Heart left ventricle (tissue), 16 donors: ENCODE results near the gene SEC61G. TPM values are rescaled to one million over a fixed set of nuclear protein-coding genes. Genes with fewer than 3 reads are reported as not detected.

ENCODE experiments used
- ATAC-seq, 4 donors: fragments of 200-7000 bp; cut with Tn5 transposase; one replicate each; pipeline ENCODE4 v1.9.1; 2020 to 2022; ENCODE audit warnings: moderate library complexity in 4 of 4, mild to moderate bottlenecking in 3 of 4, moderate number of reproducible peaks in 1 of 4
- DNase-seq, 5 donors: peaks; one replicate each; pipeline ENCODE4 v3.0.0-alpha.2; 2020
- H3K27ac ChIP-seq, 12 donors: fragments of 200-600 bp; sonication (generic) in 4 of 12; one replicate each; pipeline versions ENCODE4 v1.5.0 to v1.8.0; 2016 to 2022; ENCODE audit warnings: mild to moderate bottlenecking in 2 of 12
- H3K27me3 ChIP-seq, 9 donors: fragments of 200-600 bp; sonication (generic) in 2 of 9; one replicate each; pipeline versions ENCODE4 v1.5.1 to v1.8.0; 2016 to 2022; ENCODE audit warnings: mild to moderate bottlenecking in 3 of 9
- H3K36me3 ChIP-seq, 9 donors: fragments of 200-600 bp; sonication (generic) in 2 of 9; one replicate each; pipeline versions ENCODE4 v1.5.0 to v1.8.0; 2018 to 2022; ENCODE audit warnings: mild to moderate bottlenecking in 2 of 9
- H3K4me1 ChIP-seq, 12 donors: fragments of 200-600 bp; sonication (generic) in 4 of 12; one replicate each; pipeline versions ENCODE4 v1.5.0 to v1.8.0; 2016 to 2022; ENCODE audit warnings: mild to moderate bottlenecking in 3 of 12
- H3K4me3 ChIP-seq, 12 donors: fragments of 200-600 bp; sonication (generic) in 4 of 12; one replicate each; pipeline versions ENCODE4 v1.5.0 to v1.8.0; 2017 to 2022; ENCODE audit warnings: mild to moderate bottlenecking in 9 of 12, moderate library complexity in 4 of 12
- H3K9me3 ChIP-seq, 12 donors: fragments of 200-600 bp; sonication (generic) in 4 of 12; one replicate each; pipeline versions ENCODE4 v1.5.0 to v1.8.0; 2016 to 2022; ENCODE audit warnings: mild to moderate bottlenecking in 1 of 12
- CTCF ChIP-seq, 12 donors: fragments of 200-600 bp; sonication (generic) in 4 of 12; IDR thresholded peaks; one replicate each; pipeline versions ENCODE4 v1.5.0 to v1.8.0; 2018 to 2022; ENCODE audit warnings: antibody characterized with exemption in 12 of 12, mild to moderate bottlenecking in 5 of 12
- POLR2A ChIP-seq, 2 donors: fragments of 450-650 bp; IDR thresholded peaks; one replicate each; pipeline ENCODE4 v1.6.1; 2017; ENCODE audit warnings: antibody characterized with exemption in 2 of 2, mild to moderate bottlenecking in 2 of 2, moderate library complexity in 2 of 2
- WGBS, 4 donors: extraction: QIAGEN DNeasy Blood & Tissue Kit in 2 of 4; methylation state at CpG; one replicate each; pipeline versions ENCODE4 v1.1.5 to v1.1.7; 2013 to 2018; 5-methylcytosine and 5-hydroxymethylcytosine counted together
- intact Hi-C, 10 donors: fragments of 100-400 bp; cut with DNase I; formaldehyde crosslinking; loops; one replicate each; pipeline versions ENCODE4 v1.11.1 to v1.14.2; 2022
- polyA plus RNA-seq, 2 donors: library from polyadenylated mRNA; stranded (reverse); fragments of 200-250 nt; gene quantifications; one replicate each; pipeline ENCODE4 v1.2.3, GENCODE V29; 2013
- total RNA-seq, 9 donors: library from RNA; depleted of rRNA in 2 of 9; stranded (reverse); fragments of >200 nt in 2 of 9; fragmentation: NEBNext Ultra II Directional in 3 of 9; extraction: Animal tissue kit (Norgen Biotek cat#: 25700) in 3 of 9; gene quantifications; one replicate each; pipeline versions ENCODE4 v1.1.0 to v1.2.4, GENCODE V29; 2016 to 2023
- donor health status: ischemic (EF 13 %, LVEDD 7.1; RV severe dilation, severe dysfunction).
- donor health status: healthy with polysubstance abuse.
- donor health status: DM: no; HTN: yes; CAD: no.
- donor health status: DM: no; HTN: no; CAD: no.
- donor health status: ischemic (EF 25% LVEDD 6.9; RV normal size, moderate dysfunction).
- donor health status: ischemic (EF 25% LVEDD 5.7; RV mildly dilated, moderate dysfunction).
- donor health status: healthy.
- donor health status: DM: yes; HTN: yes; CAD: no.
- donor health status: ischemic (EF 35%, LVEDD 5.7; RV mildly dilated, moderate dysfunction).
- donor health status: nonischemic (EF 11% LVEDD 7.7; RV severe dilation, severe dysfunction).
- donor health status: DM: yes; HTN: yes; CAD: no.
- donor health status: PGD.
- donor health status: ischemic (EF 29% LVEDD 5.4; RV normal size, mild dysfunction).
- donor health status: nonischemic (EF 23%, LVEDD 6.1; RV moderate dilation, normal function).

SEC61G gene
- total and polyA plus RNA-seq, 11 donors: 65.7 to 629 (median 106) TPM

DNA sequence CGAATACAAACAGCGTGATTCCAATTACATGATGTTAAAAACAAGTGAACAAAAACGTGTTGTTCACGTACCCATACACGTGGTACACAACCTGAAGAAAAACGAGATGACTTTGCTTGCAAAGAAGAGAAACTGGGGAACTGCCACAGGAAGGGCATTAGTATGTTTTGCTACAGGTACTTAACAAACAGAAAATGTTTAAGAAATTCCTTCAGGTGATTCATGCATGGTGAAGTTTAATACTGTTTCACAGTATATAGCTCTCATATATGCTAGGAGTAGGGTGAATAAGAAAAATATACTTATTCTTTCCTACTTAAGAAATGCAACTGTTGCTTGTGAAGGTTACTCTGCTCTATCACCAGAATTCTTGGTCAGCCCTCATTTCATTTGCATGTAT, 9.8 kb downstream of the SEC61G start:
- no peak overlapping the region for H3K27ac ChIP-seq
- peaks cover 0 to 4% (median 0%) of the 10 kb centered on the region in 12 donors for H3K4me1 ChIP-seq
- no peaks in the 10 kb centered on the region for H3K27me3 ChIP-seq
- ATAC-seq (no peak), DNase-seq (no peak)
- no peaks in the 10 kb centered on the region for H3K9me3 ChIP-seq
- WGBS, 4 donors: 86 to 92% (median 92%) methylated on average over 6 of the region's 6 CpGs
- no peak overlapping the region for H3K4me3 ChIP-seq
- intact Hi-C loops: no loop called here
- TF ChIP-seq POLR2A (IDR thresholded peaks at IDR 0.05) (no peak), CTCF (IDR thresholded peaks at IDR 0.05) (no peak)
- H3K36me3 ChIP-seq: peaks cover 0 to 72% (median 70%) of the 10 kb centered on the region in 9 donors

GRCh38 chr7:54747234-54747633, 11.8 kb downstream of the SEC61G start:
- Histone ChIP-seq H3K4me1 (no peaks in the 10 kb centered on the region), H3K27me3 (no peaks in the 10 kb centered on the region), H3K4me3 (no peak overlapping the region), H3K36me3 (peaks cover 0 to 52% (median 50%) of the 10 kb centered on the region in 9 donors), H3K27ac (no peak overlapping the region), H3K9me3 (no peaks in the 10 kb centered on the region)
- DNase-seq (no peak), ATAC-seq (no peak)
- intact Hi-C loops: no loop called here
- 94 to 97% (median 95%) methylated on average over 5 of the region's 5 CpGs for WGBS, 4 donors
- TF ChIP-seq POLR2A (IDR thresholded peaks at IDR 0.05): no peak
- TF ChIP-seq CTCF (IDR thresholded peaks at IDR 0.05): no peak

GRCh38 chr7:54743580-54743979, 15.4 kb downstream of the SEC61G start:
- Histone ChIP-seq H3K27ac (no peak overlapping the region), H3K27me3 (no peaks in the 10 kb centered on the region), H3K36me3 (peaks cover 0 to 16% (median 14%) of the 10 kb centered on the region in 9 donors), H3K4me3 (no peak overlapping the region), H3K9me3 (no peaks in the 10 kb centered on the region), H3K4me1 (no peaks in the 10 kb centered on the region)
- no peak for ATAC-seq
- WGBS, 4 donors: 96 to 100% (median 99%) methylated on average over 1 of the region's 1 CpG
- no peak for DNase-seq
- intact Hi-C loops: no loop called here
- TF ChIP-seq CTCF (IDR thresholded peaks at IDR 0.05): no peak
- TF ChIP-seq POLR2A (IDR thresholded peaks at IDR 0.05): no peak

DNA sequence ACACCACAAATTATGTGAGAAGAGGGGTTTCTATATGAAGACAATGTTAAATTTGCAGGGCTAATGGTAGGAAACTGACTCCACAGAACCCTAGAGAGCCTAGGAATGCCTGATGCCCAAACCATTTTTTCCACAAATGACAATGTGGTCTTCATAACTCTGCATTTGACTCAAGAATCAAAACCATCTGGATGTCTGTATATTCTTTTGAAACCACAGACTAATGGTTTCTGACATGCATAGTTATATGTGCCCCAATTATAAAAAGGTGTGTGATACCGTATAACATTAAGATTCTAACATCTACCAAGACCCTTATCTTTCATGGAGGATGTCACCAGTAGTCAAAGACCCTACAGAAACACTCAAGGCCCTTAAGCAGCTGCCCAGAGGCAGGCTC, 20.3 kb downstream of the SEC61G start:
- intact Hi-C loops: no loop called here
- Histone ChIP-seq H3K27ac (no peak overlapping the region), H3K4me1 (no peaks in the 10 kb centered on the region), H3K36me3 (no peaks in the 10 kb centered on the region), H3K9me3 (peaks cover 0 to 4% (median 0%) of the 10 kb centered on the region in 12 donors), H3K4me3 (no peak overlapping the region), H3K27me3 (no peaks in the 10 kb centered on the region)
- DNase-seq (no peak), ATAC-seq (no peak)
- no peak for TF ChIP-seq CTCF (IDR thresholded peaks at IDR 0.05)
- TF ChIP-seq POLR2A (IDR thresholded peaks at IDR 0.05): no peak
- 94 to 100% (median 95%) methylated on average over 1 of the region's 1 CpG for WGBS, 4 donors
